A549 (cell line): Measurements from ENCODE around the gene MAST2. TPM values are rescaled to one million over a fixed set of nuclear protein-coding genes. Genes with fewer than 3 reads are reported as not detected.

ENCODE experiments used
- ATAC-seq, 2 experiments: fragments of 200-7000 bp in 1 of 2; fragments of >200 bp in 1 of 2; cut with Nextera tagmentation in 1 of 2; cut with Tn5 transposase in 1 of 2; 3 replicates each; pipeline versions ENCODE4 v1.8.0 to v1.9.1; 2018 to 2020; ENCODE audit warnings: mild to moderate bottlenecking in 1 of 2, moderate library complexity in 1 of 2
- CTCF ChIA-PET: fragments of 300-600 bp; sonication (Branson Sonifier 250); formaldehyde crosslinking; extraction: SDS; loops from one replicate; lab custom pipeline; 2021; ENCODE audit warnings: antibody characterized with exemption, inconsistent platforms; lab: Yijun Ruan, JAX
- POLR2A ChIA-PET: fragments of 350-600 bp; formaldehyde crosslinking; extraction: SDS; loops from one replicate; lab custom pipeline; 2021; ENCODE audit warnings: antibody characterized with exemption, inconsistent platforms; lab: Yijun Ruan, JAX
- DNase-seq, 2 experiments: peaks; one replicate each; pipeline versions ENCODE4 v3.0.0 to v3.0.0-alpha.2; 2011 to 2016; ENCODE audit warnings: low read depth in 1 of 2, low spot score in 1 of 2
- FAIRE-seq: peaks from 2 replicates; lab custom pipeline; 2011; peaks lifted over from hg19 to GRCh38; lab: Jason Lieb, UNC
- H3K27ac ChIP-seq, 2 experiments: fragments of >200 bp; sonication (Bioruptor Twin); formaldehyde crosslinking; 3 replicates each; pipeline ENCODE4 v1.5.1; 2016 to 2017
- H3K4me1 ChIP-seq: fragments of >200 bp; sonication (Bioruptor Twin); formaldehyde crosslinking; 3 replicates; pipeline ENCODE4 v1.6.1; 2016
- H3K4me2 ChIP-seq: fragments of >200 bp; sonication (Bioruptor Twin); formaldehyde crosslinking; 3 replicates; pipeline ENCODE4 v1.6.1; 2016
- H3K4me3 ChIP-seq: fragments of >200 bp; sonication (Bioruptor Twin); formaldehyde crosslinking; 3 replicates; pipeline ENCODE4 v1.5.1; 2016
- H3K9me3 ChIP-seq: fragments of >200 bp; sonication (Bioruptor Twin); formaldehyde crosslinking; 3 replicates; pipeline ENCODE4 v1.6.1; 2016
- EHMT2 ChIP-seq: fragments of 200-600 bp; sonication (generic); IDR thresholded peaks from 2 replicates; pipeline ENCODE4 v1.6.1; 2016; ENCODE audit warnings: antibody characterized with exemption, low read depth, mild to moderate bottlenecking, moderate library complexity
- ESRRA ChIP-seq: fragments of 150-350 bp; IDR thresholded peaks from 2 replicates; pipeline ENCODE4 v1.6.1; 2014; ENCODE audit warnings: mild to moderate bottlenecking, low read length, borderline replicate concordance
- FOSB ChIP-seq: fragments of 250-450 bp; sonication (Bioruptor Pico); IDR thresholded peaks from 2 replicates; pipeline ENCODE4 v1.5.0; 2020; ENCODE audit warnings: mild to moderate bottlenecking, moderate library complexity
- FOXS1 ChIP-seq: fragments of 250-450 bp; sonication (Bioruptor Pico); IDR thresholded peaks from 2 replicates; pipeline ENCODE4 v1.5.0; 2020; ENCODE audit warnings: mild to moderate bottlenecking, moderate library complexity
- HEYL ChIP-seq: fragments of 250-450 bp; sonication (Bioruptor Pico); IDR thresholded peaks from 2 replicates; pipeline ENCODE4 v1.8.0; 2021; ENCODE audit warnings: mild to moderate bottlenecking, moderate library complexity
- JUNB ChIP-seq: fragments of >200 bp; sonication (Bioruptor Twin); formaldehyde crosslinking; IDR thresholded peaks from 2 replicates; pipeline ENCODE4 v1.6.1; 2016
- KDM1A ChIP-seq: fragments of 200-600 bp; sonication (generic); IDR thresholded peaks from 2 replicates; pipeline ENCODE4 v1.6.1; 2016; ENCODE audit warnings: low read depth, mild to moderate bottlenecking
- KDM5A ChIP-seq: fragments of 200-600 bp; sonication (generic); IDR thresholded peaks from 2 replicates; pipeline ENCODE4 v1.6.1; 2016; ENCODE audit warnings: antibody characterized with exemption, mild to moderate bottlenecking
- MYC ChIP-seq: IDR thresholded peaks from 2 replicates; pipeline ENCODE4 v1.6.1; 2012; ENCODE audit warnings: mild to moderate bottlenecking, inconsistent platforms, low read length, improper control_type of control experiment, borderline replicate concordance
- POLR2A ChIP-seq: IDR thresholded peaks from 2 replicates; pipeline ENCODE4 v1.6.1; 2012; ENCODE audit warnings: mild to moderate bottlenecking, low read length
- RCOR1 ChIP-seq: fragments of 150-350 bp; IDR thresholded peaks from 2 replicates; pipeline ENCODE4 v1.6.1; 2014; ENCODE audit warnings: antibody characterized with exemption, low read length, low read depth
- RNF2 ChIP-seq: fragments of 200-600 bp; sonication (generic); IDR thresholded peaks from 2 replicates; pipeline ENCODE4 v1.6.1; 2016; ENCODE audit warnings: low read depth, mild to moderate bottlenecking, antibody characterized with exemption, moderate library complexity, borderline replicate concordance
- SREBF2 ChIP-seq: fragments of 450-650 bp; IDR thresholded peaks from 2 replicates; pipeline ENCODE4 v1.6.1; 2014; ENCODE audit warnings: mild to moderate bottlenecking, moderate library complexity
- ZNF302 ChIP-seq: fragments of 250-450 bp; sonication (Bioruptor Pico); IDR thresholded peaks from 2 replicates; pipeline ENCODE4 v1.9.0; 2021; ENCODE audit warnings: inconsistent platforms, mild to moderate bottlenecking, moderate library complexity
- WGBS: methylation state at CpG from one replicate; pipeline ENCODE4 v1.1.6; 2017; ENCODE audit errors: missing lambda C conversion rate; 5-methylcytosine and 5-hydroxymethylcytosine counted together
- polyA plus RNA-seq, 4 experiments: library from polyadenylated mRNA; depleted of rRNA in 3 of 4; stranded (reverse); fragments of >200 nt; fragmentation: RNase III in 1 of 4; extraction: RNeasy Plus Mini Kit Qiagen cat#74134 plus additional on column Dnase treatment in 1 of 4; gene quantifications; 2 replicates in 3 of 4; 3 replicates in 1 of 4; pipeline ENCODE4 v1.2.3, GENCODE V29; 2011 to 2017
- TF ChIP-seq, protein P1 (sequence below): fragments of >200 bp; sonication (Bioruptor Twin); formaldehyde crosslinking; IDR thresholded peaks from 3 replicates; pipeline ENCODE4 v1.5.1; 2016
- TF ChIP-seq, protein P2 (sequence below): fragments of 250-450 bp; sonication (Bioruptor Pico); IDR thresholded peaks from 2 replicates; pipeline ENCODE4 v1.5.0; 2021; ENCODE audit warnings: mild to moderate bottlenecking, moderate library complexity, borderline replicate concordance
- TF ChIP-seq, protein P3 (sequence below): IDR thresholded peaks from 2 replicates; pipeline ENCODE4 v1.6.1; 2012
- TF ChIP-seq, protein P4 (sequence below): fragments of >200 bp; sonication (Bioruptor Twin); formaldehyde crosslinking; IDR thresholded peaks from 3 replicates; pipeline ENCODE4 v1.6.1; 2016
- TF ChIP-seq, protein P5 (sequence below): fragments of 200-600 bp; sonication (generic); IDR thresholded peaks from 2 replicates; pipeline ENCODE4 v1.6.1; 2016; ENCODE audit warnings: antibody characterized with exemption, mild to moderate bottlenecking, moderate library complexity
- TF ChIP-seq, protein P6 (sequence below): fragments of 450-650 bp; IDR thresholded peaks from 2 replicates; pipeline ENCODE4 v1.6.1; 2014; ENCODE audit warnings: antibody characterized with exemption
- TF ChIP-seq, protein P7 (sequence below): fragments of >200 bp; sonication (Bioruptor Twin); formaldehyde crosslinking; IDR thresholded peaks from 2 replicates; pipeline ENCODE4 v1.6.1; 2016
- TF ChIP-seq, protein P8 (sequence below): IDR thresholded peaks from 2 replicates; pipeline ENCODE4 v1.6.1; 2012; ENCODE audit warnings: low read depth, borderline replicate concordance

MAST2 gene
- polyA plus RNA-seq, 2 of the 4 experiments (the other 2 are of a cell fraction) = 19.3 to 20.5 TPM

DNA sequence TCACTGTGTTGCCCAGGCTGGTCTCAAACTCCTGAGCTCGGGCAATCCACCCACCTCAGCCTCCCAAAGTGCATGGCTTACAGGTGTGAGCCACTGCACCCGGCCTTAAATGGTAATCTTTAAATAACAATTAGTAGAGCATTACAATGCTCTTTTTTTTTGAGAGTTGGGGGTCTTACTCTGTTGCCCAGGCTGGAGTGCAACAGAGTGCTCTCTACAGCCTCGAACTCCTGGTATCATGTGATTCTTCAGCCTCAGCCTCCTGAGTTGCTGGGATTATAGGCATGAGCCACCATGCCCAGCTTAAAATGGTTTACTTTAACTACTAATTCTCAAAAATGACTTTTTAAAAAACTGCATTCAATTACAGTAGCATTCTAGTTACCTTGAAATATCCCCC lies 276.8 kb downstream of the MAST2 start:
- POLR2A ChIA-PET = no interaction called here
- DNase-seq = no peak
- CTCF ChIA-PET = interaction anchor here (1.8 kb wide), 1 partner anchor 143 kb away, joined by 5 read pairs; no protein-coding TSS in a partner anchor
- H3K4me2 ChIP-seq = no peak overlapping the region
- ATAC-seq = no peak
- H3K9me3 ChIP-seq = no peaks in the 10 kb centered on the region
- no peak for FAIRE-seq
- peaks cover 5% of the 10 kb centered on the region; the same call in 2 of the 3 replicates for H3K4me1 ChIP-seq
- no peak overlapping the region for H3K27ac ChIP-seq
- TF ChIP-seq HEYL (CRISPR knock-in tag) = no peak
- TF ChIP-seq POLR2A = no peak
- no peak for TF ChIP-seq JUNB
- no peak for TF ChIP-seq ZNF302 (CRISPR knock-in tag)
- TF ChIP-seq RNF2 = no peak
- TF ChIP-seq, protein P1, sequence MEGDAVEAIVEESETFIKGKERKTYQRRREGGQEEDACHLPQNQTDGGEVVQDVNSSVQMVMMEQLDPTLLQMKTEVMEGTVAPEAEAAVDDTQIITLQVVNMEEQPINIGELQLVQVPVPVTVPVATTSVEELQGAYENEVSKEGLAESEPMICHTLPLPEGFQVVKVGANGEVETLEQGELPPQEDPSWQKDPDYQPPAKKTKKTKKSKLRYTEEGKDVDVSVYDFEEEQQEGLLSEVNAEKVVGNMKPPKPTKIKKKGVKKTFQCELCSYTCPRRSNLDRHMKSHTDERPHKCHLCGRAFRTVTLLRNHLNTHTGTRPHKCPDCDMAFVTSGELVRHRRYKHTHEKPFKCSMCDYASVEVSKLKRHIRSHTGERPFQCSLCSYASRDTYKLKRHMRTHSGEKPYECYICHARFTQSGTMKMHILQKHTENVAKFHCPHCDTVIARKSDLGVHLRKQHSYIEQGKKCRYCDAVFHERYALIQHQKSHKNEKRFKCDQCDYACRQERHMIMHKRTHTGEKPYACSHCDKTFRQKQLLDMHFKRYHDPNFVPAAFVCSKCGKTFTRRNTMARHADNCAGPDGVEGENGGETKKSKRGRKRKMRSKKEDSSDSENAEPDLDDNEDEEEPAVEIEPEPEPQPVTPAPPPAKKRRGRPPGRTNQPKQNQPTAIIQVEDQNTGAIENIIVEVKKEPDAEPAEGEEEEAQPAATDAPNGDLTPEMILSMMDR = no peak
- TF ChIP-seq, protein P2, sequence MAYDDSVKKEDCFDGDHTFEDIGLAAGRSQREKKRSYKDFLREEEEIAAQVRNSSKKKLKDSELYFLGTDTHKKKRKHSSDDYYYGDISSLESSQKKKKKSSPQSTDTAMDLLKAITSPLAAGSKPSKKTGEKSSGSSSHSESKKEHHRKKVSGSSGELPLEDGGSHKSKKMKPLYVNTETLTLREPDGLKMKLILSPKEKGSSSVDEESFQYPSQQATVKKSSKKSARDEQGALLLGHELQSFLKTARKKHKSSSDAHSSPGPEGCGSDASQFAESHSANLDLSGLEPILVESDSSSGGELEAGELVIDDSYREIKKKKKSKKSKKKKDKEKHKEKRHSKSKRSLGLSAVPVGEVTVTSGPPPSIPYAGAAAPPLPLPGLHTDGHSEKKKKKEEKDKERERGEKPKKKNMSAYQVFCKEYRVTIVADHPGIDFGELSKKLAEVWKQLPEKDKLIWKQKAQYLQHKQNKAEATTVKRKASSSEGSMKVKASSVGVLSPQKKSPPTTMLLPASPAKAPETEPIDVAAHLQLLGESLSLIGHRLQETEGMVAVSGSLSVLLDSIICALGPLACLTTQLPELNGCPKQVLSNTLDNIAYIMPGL (CRISPR knock-in tag) = no peak
- WGBS = 50% methylated on average over 2 of the region's 3 CpGs
- H3K4me3 ChIP-seq = no peak overlapping the region

DNA sequence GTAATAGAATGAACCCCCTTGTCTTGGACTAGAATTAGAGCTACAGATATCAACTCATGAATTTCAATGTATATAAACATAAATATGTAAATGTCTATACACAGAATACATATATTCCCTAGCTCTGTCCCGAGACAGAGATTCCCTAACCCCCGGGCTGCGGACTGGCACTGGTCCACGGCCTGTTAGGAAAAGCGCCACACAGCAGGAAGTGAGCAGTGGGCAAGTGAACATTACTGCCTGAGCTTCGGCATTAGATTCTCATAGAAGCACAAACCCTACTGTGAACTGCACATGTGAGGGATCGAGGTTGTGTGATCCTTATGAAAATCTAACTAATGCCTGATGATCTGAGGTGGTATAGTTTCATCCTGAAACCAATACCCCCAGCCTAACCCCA lies 277.8 kb downstream of the MAST2 start:
- no peak for ATAC-seq
- CTCF ChIA-PET = interaction anchor here (1.8 kb wide), 1 partner anchor 142 kb away, joined by 5 read pairs; no protein-coding TSS in a partner anchor
- Histone ChIP-seq H3K9me3 (no peaks in the 10 kb centered on the region), H3K4me1 (peaks cover 5% of the 10 kb centered on the region; the same call in 2 of the 3 replicates), H3K4me2 (no peak overlapping the region), H3K4me3 (no peak overlapping the region), H3K27ac (no peak overlapping the region)
- no peak for DNase-seq
- TF ChIP-seq SREBF2 = no peak
- no peak for TF ChIP-seq ZNF302 (CRISPR knock-in tag)
- TF ChIP-seq, protein P3, sequence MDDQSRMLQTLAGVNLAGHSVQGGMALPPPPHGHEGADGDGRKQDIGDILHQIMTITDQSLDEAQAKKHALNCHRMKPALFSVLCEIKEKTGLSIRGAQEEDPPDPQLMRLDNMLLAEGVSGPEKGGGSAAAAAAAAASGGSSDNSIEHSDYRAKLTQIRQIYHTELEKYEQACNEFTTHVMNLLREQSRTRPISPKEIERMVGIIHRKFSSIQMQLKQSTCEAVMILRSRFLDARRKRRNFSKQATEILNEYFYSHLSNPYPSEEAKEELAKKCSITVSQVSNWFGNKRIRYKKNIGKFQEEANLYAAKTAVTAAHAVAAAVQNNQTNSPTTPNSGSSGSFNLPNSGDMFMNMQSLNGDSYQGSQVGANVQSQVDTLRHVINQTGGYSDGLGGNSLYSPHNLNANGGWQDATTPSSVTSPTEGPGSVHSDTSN = no peak
- TF ChIP-seq, protein P4, sequence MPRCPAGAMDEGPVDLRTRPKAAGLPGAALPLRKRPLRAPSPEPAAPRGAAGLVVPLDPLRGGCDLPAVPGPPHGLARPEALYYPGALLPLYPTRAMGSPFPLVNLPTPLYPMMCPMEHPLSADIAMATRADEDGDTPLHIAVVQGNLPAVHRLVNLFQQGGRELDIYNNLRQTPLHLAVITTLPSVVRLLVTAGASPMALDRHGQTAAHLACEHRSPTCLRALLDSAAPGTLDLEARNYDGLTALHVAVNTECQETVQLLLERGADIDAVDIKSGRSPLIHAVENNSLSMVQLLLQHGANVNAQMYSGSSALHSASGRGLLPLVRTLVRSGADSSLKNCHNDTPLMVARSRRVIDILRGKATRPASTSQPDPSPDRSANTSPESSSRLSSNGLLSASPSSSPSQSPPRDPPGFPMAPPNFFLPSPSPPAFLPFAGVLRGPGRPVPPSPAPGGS = no peak
- TF ChIP-seq, protein P5, sequence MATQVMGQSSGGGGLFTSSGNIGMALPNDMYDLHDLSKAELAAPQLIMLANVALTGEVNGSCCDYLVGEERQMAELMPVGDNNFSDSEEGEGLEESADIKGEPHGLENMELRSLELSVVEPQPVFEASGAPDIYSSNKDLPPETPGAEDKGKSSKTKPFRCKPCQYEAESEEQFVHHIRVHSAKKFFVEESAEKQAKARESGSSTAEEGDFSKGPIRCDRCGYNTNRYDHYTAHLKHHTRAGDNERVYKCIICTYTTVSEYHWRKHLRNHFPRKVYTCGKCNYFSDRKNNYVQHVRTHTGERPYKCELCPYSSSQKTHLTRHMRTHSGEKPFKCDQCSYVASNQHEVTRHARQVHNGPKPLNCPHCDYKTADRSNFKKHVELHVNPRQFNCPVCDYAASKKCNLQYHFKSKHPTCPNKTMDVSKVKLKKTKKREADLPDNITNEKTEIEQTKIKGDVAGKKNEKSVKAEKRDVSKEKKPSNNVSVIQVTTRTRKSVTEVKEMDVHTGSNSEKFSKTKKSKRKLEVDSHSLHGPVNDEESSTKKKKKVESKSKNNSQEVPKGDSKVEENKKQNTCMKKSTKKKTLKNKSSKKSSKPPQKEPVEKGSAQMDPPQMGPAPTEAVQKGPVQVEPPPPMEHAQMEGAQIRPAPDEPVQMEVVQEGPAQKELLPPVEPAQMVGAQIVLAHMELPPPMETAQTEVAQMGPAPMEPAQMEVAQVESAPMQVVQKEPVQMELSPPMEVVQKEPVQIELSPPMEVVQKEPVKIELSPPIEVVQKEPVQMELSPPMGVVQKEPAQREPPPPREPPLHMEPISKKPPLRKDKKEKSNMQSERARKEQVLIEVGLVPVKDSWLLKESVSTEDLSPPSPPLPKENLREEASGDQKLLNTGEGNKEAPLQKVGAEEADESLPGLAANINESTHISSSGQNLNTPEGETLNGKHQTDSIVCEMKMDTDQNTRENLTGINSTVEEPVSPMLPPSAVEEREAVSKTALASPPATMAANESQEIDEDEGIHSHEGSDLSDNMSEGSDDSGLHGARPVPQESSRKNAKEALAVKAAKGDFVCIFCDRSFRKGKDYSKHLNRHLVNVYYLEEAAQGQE = no peak
- TF ChIP-seq KDM1A = no peak
- TF ChIP-seq EHMT2 = no peak
- TF ChIP-seq, protein P6, sequence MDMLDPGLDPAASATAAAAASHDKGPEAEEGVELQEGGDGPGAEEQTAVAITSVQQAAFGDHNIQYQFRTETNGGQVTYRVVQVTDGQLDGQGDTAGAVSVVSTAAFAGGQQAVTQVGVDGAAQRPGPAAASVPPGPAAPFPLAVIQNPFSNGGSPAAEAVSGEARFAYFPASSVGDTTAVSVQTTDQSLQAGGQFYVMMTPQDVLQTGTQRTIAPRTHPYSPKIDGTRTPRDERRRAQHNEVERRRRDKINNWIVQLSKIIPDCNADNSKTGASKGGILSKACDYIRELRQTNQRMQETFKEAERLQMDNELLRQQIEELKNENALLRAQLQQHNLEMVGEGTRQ = no peak
- no peak for TF ChIP-seq ESRRA
- TF ChIP-seq, protein P7, sequence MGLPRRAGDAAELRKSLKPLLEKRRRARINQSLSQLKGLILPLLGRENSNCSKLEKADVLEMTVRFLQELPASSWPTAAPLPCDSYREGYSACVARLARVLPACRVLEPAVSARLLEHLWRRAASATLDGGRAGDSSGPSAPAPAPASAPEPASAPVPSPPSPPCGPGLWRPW = no peak
- TF ChIP-seq RCOR1 = no peak
- TF ChIP-seq RNF2 = no peak
- no peak for TF ChIP-seq FOXS1 (CRISPR knock-in tag)
- TF ChIP-seq FOSB = no peak
- TF ChIP-seq POLR2A = no peak
- no peak for TF ChIP-seq KDM5A
- TF ChIP-seq MYC = no peak
- TF ChIP-seq, protein P8, sequence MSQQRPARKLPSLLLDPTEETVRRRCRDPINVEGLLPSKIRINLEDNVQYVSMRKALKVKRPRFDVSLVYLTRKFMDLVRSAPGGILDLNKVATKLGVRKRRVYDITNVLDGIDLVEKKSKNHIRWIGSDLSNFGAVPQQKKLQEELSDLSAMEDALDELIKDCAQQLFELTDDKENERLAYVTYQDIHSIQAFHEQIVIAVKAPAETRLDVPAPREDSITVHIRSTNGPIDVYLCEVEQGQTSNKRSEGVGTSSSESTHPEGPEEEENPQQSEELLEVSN = no peak
- POLR2A ChIA-PET = no interaction called here
- FAIRE-seq = no peak
- 83% methylated on average over 6 of the region's 7 CpGs for WGBS
